GM23248 (cell line): ENCODE data around the gene RASIP1.

Source experiments
- EZH2 ChIP-seq: fragments of 200-600 bp; sonication (generic); IDR thresholded peaks from 2 replicates; pipeline ENCODE4 v1.6.1; 2018; ENCODE audit warnings: antibody characterized with exemption, mild to moderate bottlenecking; ENCODE audit not compliant: insufficient read depth, poor library complexity, severe bottlenecking
- EZH2phosphoT487 ChIP-seq: fragments of 200-600 bp; sonication (generic); IDR thresholded peaks from 2 replicates; pipeline ENCODE4 v1.6.1; 2018; ENCODE audit warnings: antibody characterized with exemption, moderate library complexity, mild to moderate bottlenecking, low read depth; ENCODE audit not compliant: insufficient read depth

DNA sequence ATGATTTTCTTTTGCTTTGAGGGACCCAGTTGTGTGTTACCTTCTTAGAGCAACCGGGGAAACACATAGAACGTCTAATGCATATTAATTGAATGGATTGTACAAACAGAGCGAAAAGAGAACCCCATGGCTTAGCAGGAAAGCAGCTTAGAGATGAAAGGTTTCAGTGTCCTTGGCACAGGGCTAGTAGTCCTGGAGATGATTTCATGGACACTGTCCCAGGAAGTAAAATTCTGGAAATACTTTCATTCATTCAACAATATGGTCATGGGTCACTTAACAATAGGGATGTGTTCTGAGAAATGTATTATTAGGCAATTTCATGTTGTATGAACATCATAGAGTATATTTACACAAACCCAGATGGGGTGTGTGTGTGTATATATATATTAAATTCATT is 54.3 kb downstream of the RASIP1 start:
- TF ChIP-seq EZH2phosphoT487, result no peak
- TF ChIP-seq EZH2, result no peak
